Activated CD8-positive, alpha-beta T cell treated with anti-CD3 and anti-CD28 coated beads for 36 hours (primary cell): ENCODE results near the gene MTFP1. TPM values are rescaled to one million over a fixed set of nuclear protein-coding genes. Genes with fewer than 3 reads are reported as not detected.

ENCODE experiments used
- ATAC-seq: fragments of 200-7000 bp; cut with Tn5 transposase; one replicate; pipeline ENCODE4 v1.10.0; 2021; ENCODE audit warnings: mild to moderate bottlenecking, moderate library complexity
- CTCF ChIA-PET: fragments of 350-600 bp; sonication (Branson Sonifier 250); formaldehyde crosslinking; loops from one replicate; lab custom pipeline; 2021; ENCODE audit warnings: antibody characterized with exemption; lab: Charles Lee
- POLR2A ChIA-PET: fragments of 350-600 bp; sonication (Branson Sonifier 250); formaldehyde crosslinking; loops from one replicate; lab custom pipeline; 2021; ENCODE audit warnings: antibody characterized with exemption; lab: Charles Lee
- DNase-seq: peaks from one replicate; pipeline ENCODE4 v3.0.0-alpha.2; 2020
- H3K27ac Mint-ChIP-seq: one replicate; pipeline ENCODE4 v1.8.0; 2021; ENCODE audit warnings: mild to moderate bottlenecking, mixed read lengths
- H3K27me3 Mint-ChIP-seq: one replicate; pipeline ENCODE4 v1.8.0; 2021; ENCODE audit warnings: mixed read lengths
- H3K36me3 Mint-ChIP-seq: one replicate; pipeline ENCODE4 v1.8.0; 2021; ENCODE audit warnings: low read depth, mixed read lengths
- H3K4me1 Mint-ChIP-seq: one replicate; pipeline ENCODE4 v1.8.0; 2021; ENCODE audit warnings: low read depth, mixed read lengths
- H3K4me3 Mint-ChIP-seq: one replicate; pipeline ENCODE4 v1.8.0; 2021; ENCODE audit warnings: mild to moderate bottlenecking, moderate library complexity, mixed read lengths
- H3K9me3 Mint-ChIP-seq: one replicate; pipeline ENCODE4 v1.8.0; 2021; ENCODE audit warnings: mixed read lengths
- intact Hi-C: fragments of 100-400 bp; cut with micrococcal nuclease; formaldehyde crosslinking; loops from one replicate; pipeline ENCODE4 v1.10.0; 2022
- total RNA-seq, 2 experiments: library from RNA; stranded (reverse); gene quantifications; one replicate each; pipeline ENCODE4 v1.2.3, GENCODE V29; 2021
- TF ChIP-seq, protein P1 (sequence below): fragments of 200-600 bp; IDR thresholded peaks from one replicate; pipeline ENCODE4 v1.8.0; 2022; ENCODE audit warnings: antibody characterized with exemption, mild to moderate bottlenecking

Gene MTFP1
- total RNA-seq, 2 experiments from 2014 or later = 89.8 to 93.8 TPM

DNA sequence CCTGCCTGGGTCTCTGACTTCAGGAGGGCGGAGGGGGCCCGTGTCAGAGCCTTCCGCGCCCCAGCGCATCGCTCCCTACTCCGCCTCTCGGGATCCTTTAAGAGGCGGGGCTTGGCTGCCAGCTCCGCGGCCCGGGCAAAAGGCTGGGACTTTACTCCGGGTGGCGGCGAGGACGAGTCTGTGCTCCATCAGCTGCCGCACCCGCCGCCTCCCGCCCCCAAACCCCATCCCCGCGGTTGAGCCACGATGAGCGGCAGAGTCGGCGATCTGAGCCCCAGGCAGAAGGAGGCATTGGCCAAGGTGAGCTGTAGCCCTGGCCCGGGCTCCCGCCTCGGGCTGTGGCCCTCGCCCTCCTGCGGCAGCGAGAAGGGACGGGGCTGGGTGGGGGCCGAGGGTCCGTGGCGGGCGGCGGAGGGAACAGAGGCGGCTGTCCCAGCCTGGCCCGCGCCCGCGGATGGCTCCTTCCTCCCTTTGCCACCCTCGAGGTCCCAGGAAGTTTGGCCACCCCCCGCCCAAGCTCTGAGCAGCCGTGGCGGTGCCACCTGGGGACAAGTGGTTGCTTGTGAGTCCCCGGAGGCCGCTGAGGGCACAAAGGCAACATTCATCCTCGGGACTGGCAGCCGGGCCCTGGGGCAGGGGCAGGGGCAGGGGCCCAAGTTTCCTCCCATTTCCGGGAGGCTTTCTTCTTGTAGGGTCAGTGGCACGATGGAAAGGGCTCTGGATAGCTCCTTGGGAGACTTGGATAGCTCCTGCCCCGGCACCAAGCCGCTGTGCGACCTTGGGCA, 28.5 kb upstream of the MTFP1 start, which contains the start of gene SEC14L2:
SEC14L2 (plus strand) TSS at position 148 of the 785 bp plus-strand sequence; CDS start at position 247, 99 bp downstream.
- CTCF ChIA-PET = interaction anchor here (0.9 to 21.0 kb wide), 17 partner anchors 9 to 135 kb away, joined by 3 to 472 read pairs (median 4); partner anchors contain the start of genes CASTOR1, MTFP1 and RNF215
- H3K27ac Mint-ChIP-seq = peak within 1 kb of the TSS; percentile 74
- no peaks in the 10 kb centered on the region for H3K9me3 Mint-ChIP-seq
- peaks cover 45% of the 10 kb centered on the region for H3K4me1 Mint-ChIP-seq
- intact Hi-C loops = no loop called here
- no peaks in the 10 kb centered on the region for H3K27me3 Mint-ChIP-seq
- H3K36me3 Mint-ChIP-seq = peaks cover 9% of the 10 kb centered on the region
- ATAC-seq = peak; percentile 83
- TF ChIP-seq, protein P1, sequence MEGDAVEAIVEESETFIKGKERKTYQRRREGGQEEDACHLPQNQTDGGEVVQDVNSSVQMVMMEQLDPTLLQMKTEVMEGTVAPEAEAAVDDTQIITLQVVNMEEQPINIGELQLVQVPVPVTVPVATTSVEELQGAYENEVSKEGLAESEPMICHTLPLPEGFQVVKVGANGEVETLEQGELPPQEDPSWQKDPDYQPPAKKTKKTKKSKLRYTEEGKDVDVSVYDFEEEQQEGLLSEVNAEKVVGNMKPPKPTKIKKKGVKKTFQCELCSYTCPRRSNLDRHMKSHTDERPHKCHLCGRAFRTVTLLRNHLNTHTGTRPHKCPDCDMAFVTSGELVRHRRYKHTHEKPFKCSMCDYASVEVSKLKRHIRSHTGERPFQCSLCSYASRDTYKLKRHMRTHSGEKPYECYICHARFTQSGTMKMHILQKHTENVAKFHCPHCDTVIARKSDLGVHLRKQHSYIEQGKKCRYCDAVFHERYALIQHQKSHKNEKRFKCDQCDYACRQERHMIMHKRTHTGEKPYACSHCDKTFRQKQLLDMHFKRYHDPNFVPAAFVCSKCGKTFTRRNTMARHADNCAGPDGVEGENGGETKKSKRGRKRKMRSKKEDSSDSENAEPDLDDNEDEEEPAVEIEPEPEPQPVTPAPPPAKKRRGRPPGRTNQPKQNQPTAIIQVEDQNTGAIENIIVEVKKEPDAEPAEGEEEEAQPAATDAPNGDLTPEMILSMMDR = no peak
- peak within 1 kb of the TSS; percentile 85 for H3K4me3 Mint-ChIP-seq
- POLR2A ChIA-PET = interaction anchor here (0.6 to 6.3 kb wide), 12 partner anchors 9 to 594 kb away, joined by 3 to 48 read pairs (median 4); partner anchors contain the start of genes CASTOR1, LIF and MTFP1
- DNase-seq = peak; percentile 75

- ChIA-PET CTCF (interaction anchor here (0.9 to 21.0 kb wide), 12 partner anchors 12 to 136 kb away, joined by 3 to 472 read pairs (median 5); partner anchors contain the start of genes CASTOR1, MTFP1 and RNF215), POLR2A (interaction anchor here (0.6 to 6.3 kb wide), 10 partner anchors 14 to 595 kb away, joined by 3 to 48 read pairs (median 4); partner anchors contain the start of genes CASTOR1 and MTFP1)
- no peaks in the 10 kb centered on the region for H3K9me3 Mint-ChIP-seq
- intact Hi-C loops = no loop called here
- peak overlapping the region; percentile 85 for H3K4me3 Mint-ChIP-seq
- TF ChIP-seq, protein P1 = no peak
- no peak for DNase-seq
- ATAC-seq = no peak
- H3K27me3 Mint-ChIP-seq = no peaks in the 10 kb centered on the region
- peak overlapping the region; percentile 20 for H3K27ac Mint-ChIP-seq
- peaks cover 9% of the 10 kb centered on the region for H3K36me3 Mint-ChIP-seq
- peaks cover 41% of the 10 kb centered on the region for H3K4me1 Mint-ChIP-seq
Measured at GRCh38 chr22:30397656-30398635, 27.6 kb upstream of the MTFP1 start.

DNA sequence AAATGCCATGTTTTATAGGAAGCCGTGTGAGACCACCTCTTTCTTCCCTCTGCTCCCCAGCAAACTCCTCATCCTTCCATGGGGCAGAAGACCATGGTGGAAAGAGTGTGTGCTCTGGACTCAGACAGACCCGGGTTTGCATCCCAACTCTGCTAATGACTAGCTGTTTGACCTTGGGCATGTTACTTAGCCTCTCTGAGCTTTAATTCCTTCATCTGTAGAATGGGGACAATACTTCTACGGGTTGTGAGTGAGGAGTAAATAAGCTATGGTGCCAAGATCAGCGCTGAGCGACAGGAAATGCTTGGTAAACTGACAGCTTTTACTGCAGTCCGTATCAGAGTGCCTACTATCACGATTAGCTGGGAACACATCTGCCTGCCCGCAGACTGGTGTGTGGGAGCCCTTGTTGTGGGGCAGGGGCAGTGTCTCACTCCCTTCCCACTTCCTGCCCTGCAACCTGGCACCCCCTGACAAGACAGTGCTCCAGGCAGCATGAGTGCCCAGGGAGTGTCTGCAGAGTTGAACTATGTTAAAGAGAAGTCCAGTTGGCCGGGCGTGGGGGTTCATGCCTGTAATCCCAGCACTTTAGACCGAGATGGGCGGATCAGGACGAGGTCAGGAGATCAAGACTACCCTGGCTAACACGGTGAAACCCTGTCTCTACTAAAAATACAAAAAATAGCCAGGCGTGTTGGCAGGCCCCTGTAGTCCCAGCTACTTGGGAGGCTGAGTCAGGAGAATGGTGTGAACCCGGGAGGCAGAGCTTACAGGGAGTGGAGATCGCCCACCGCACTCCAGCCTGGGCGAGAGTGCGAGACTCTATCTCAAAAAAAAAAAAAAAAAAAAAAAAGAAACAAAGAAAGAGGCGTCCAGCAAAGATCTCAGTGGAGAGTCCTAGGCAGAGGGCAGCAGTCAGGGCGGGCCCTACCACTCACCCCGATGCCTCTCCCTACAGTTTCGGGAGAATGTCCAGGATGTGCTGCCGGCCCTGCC, 26.6 kb upstream of the MTFP1 start:
- POLR2A ChIA-PET = interaction anchor here (1.2 to 6.3 kb wide), 2 partner anchors 15 to 24 kb away, joined by 3 to 48 read pairs; partner anchors contain the start of gene MTFP1
- intact Hi-C loops = no loop called here
- H3K9me3 Mint-ChIP-seq = no peaks in the 10 kb centered on the region
- peak overlapping the region; percentile 85 for H3K4me3 Mint-ChIP-seq
- no peaks in the 10 kb centered on the region for H3K27me3 Mint-ChIP-seq
- TF ChIP-seq, protein P1 = no peak
- DNase-seq (peak; percentile 40), ATAC-seq (peak; percentile 27)
- H3K36me3 Mint-ChIP-seq = peaks cover 11% of the 10 kb centered on the region
- no peak overlapping the region for H3K27ac Mint-ChIP-seq
- CTCF ChIA-PET = interaction anchor here (1.5 to 21.0 kb wide), 4 partner anchors 13 to 107 kb away, joined by 3 to 472 read pairs (median 14); partner anchors contain the start of genes CASTOR1, MTFP1 and RNF215
- peaks cover 35% of the 10 kb centered on the region for H3K4me1 Mint-ChIP-seq

GRCh38 chr22:30399718-30400117, 25.9 kb upstream of the MTFP1 start:
- ATAC-seq (no peak), DNase-seq (no peak)
- ChIA-PET CTCF (interaction anchor here (1.5 to 21.0 kb wide), 3 partner anchors 25 to 108 kb away, joined by 3 to 472 read pairs (median 5); partner anchors contain the start of genes CASTOR1 and MTFP1), POLR2A (interaction anchor here (6.3 kb wide), 1 partner anchor 23 kb away, joined by 48 read pairs; the partner anchor contains the start of gene MTFP1)
- H3K9me3 Mint-ChIP-seq = no peaks in the 10 kb centered on the region
- peaks cover 35% of the 10 kb centered on the region for H3K4me1 Mint-ChIP-seq
- intact Hi-C loops = no loop called here
- TF ChIP-seq, protein P1 = no peak
- H3K27me3 Mint-ChIP-seq = no peaks in the 10 kb centered on the region
- H3K36me3 Mint-ChIP-seq = peaks cover 11% of the 10 kb centered on the region
- no peak overlapping the region for H3K27ac Mint-ChIP-seq
- H3K4me3 Mint-ChIP-seq = no peak overlapping the region
